SK-N-SH (cell line): ENCODE results near the gene ATP2A1. TPM values are rescaled to one million over a fixed set of nuclear protein-coding genes. Genes with fewer than 3 reads are reported as not detected.

ENCODE experiments used
- CTCF ChIA-PET: fragments of 300-600, 350-600 bp; formaldehyde crosslinking; extraction: SDS; loops from one replicate; lab custom pipeline; 2021; lab: Yijun Ruan, JAX
- POLR2A ChIA-PET: fragments of 350-600 bp; sonication (Branson Sonifier 250); formaldehyde crosslinking; extraction: SDS; loops from one replicate; lab custom pipeline; 2020; ENCODE audit warnings: antibody characterized with exemption, inconsistent platforms; lab: Yijun Ruan, JAX
- DNase-seq: peaks from one replicate; pipeline ENCODE4 v3.0.0; 2012
- H2AFZ ChIP-seq: fragments of 200-600 bp; sonication (generic); 2 replicates; pipeline ENCODE4 v1.8.1; 2016; ENCODE audit warnings: antibody characterized with exemption, mild to moderate bottlenecking, low read depth
- H3F3A ChIP-seq: fragments of 200-600 bp; sonication (generic); replicated peaks from 2 replicates; pipeline ENCODE3; 2016; ENCODE audit warnings: antibody characterized with exemption, mild to moderate bottlenecking; ENCODE audit not compliant: insufficient read depth
- H3K27ac ChIP-seq, 2 experiments: fragments of 200-500 bp in 1 of 2; fragments of 200-600 bp in 1 of 2; sonication (Bioruptor generic) in 1 of 2; sonication (generic), shearing (Covaris generic) in 1 of 2; 2 replicates each; pipeline versions ENCODE4 v1.5.1 to v1.6.1; 2014 to 2016; ENCODE audit warnings: low read depth in 2 of 2, inconsistent platforms in 1 of 2, low read length in 1 of 2, mild to moderate bottlenecking in 1 of 2, mixed read lengths in 1 of 2
- H3K27me3 ChIP-seq: fragments of 200-600 bp; sonication (generic), shearing (Covaris generic); 2 replicates; pipeline ENCODE4 v1.6.1; 2016; ENCODE audit warnings: mixed run types; ENCODE audit not compliant: insufficient read depth
- H3K36me3 ChIP-seq, 2 experiments: fragments of 200-500 bp in 1 of 2; fragments of 200-600 bp in 1 of 2; sonication (Bioruptor generic) in 1 of 2; sonication (generic) in 1 of 2; replicated peaks in 1 of 2; 2 replicates each; pipeline versions ENCODE3 to v1.5.1; 2014 to 2016; ENCODE audit warnings: low read length in 1 of 2, mild to moderate bottlenecking in 1 of 2; ENCODE audit not compliant: insufficient read depth in 2 of 2, control insufficient read depth in 1 of 2
- H3K4me1 ChIP-seq, 2 experiments: fragments of 200-500 bp in 1 of 2; fragments of 200-600 bp in 1 of 2; sonication (Bioruptor generic) in 1 of 2; sonication (generic), shearing (Covaris generic) in 1 of 2; 2 replicates each; pipeline versions ENCODE4 v1.5.1 to v1.6.1; 2014 to 2016; ENCODE audit warnings: low read depth in 1 of 2, low read length in 1 of 2, mixed run types in 1 of 2; ENCODE audit not compliant: insufficient read depth in 2 of 2, control insufficient read depth in 1 of 2
- H3K4me2 ChIP-seq: fragments of 200-600 bp; sonication (generic), shearing (Covaris generic); 2 replicates; pipeline ENCODE4 v1.6.1; 2017; ENCODE audit warnings: mixed run types
- H3K4me3 ChIP-seq, 2 experiments: fragments of 200-500 bp in 1 of 2; fragments of 200-600 bp in 1 of 2; sonication (Bioruptor generic) in 1 of 2; sonication (generic), shearing (Covaris generic) in 1 of 2; 2 replicates each; pipeline versions ENCODE4 v1.5.1 to v1.8.1; 2014 to 2016; ENCODE audit warnings: low read depth in 2 of 2, inconsistent platforms in 1 of 2, low read length in 1 of 2, mild to moderate bottlenecking in 1 of 2, mixed read lengths in 1 of 2, moderate library complexity in 1 of 2
- H3K79me2 ChIP-seq: fragments of 200-600 bp; sonication (generic); 2 replicates; pipeline ENCODE4 v1.8.1; 2017; ENCODE audit warnings: mild to moderate bottlenecking; ENCODE audit not compliant: insufficient read depth
- H3K9ac ChIP-seq: fragments of 200-600 bp; sonication (generic); 2 replicates; pipeline ENCODE4 v1.6.1; 2017; ENCODE audit warnings: mixed run types
- H3K9me2 ChIP-seq: fragments of 200-600 bp; sonication (generic); 2 replicates; pipeline ENCODE4 v1.6.1; 2017; ENCODE audit warnings: mixed run types
- H3K9me3 ChIP-seq: fragments of 200-600 bp; sonication (generic); 2 replicates; pipeline ENCODE4 v1.6.1; 2017; ENCODE audit warnings: mixed run types, mild to moderate bottlenecking, moderate library complexity
- H4K20me1 ChIP-seq: fragments of 200-600 bp; sonication (generic); 2 replicates; pipeline ENCODE4 v1.6.1; 2017; ENCODE audit warnings: mild to moderate bottlenecking, mixed run types; ENCODE audit not compliant: insufficient read depth
- FOXJ3 ChIP-seq: sonication (generic); formaldehyde crosslinking; IDR thresholded peaks from 2 replicates; pipeline ENCODE4 v1.5.1; 2020; ENCODE audit warnings: mild to moderate bottlenecking, missing genetic modification reagents
- GATA2 ChIP-seq: sonication (generic); formaldehyde crosslinking; IDR thresholded peaks from 2 replicates; pipeline ENCODE4 v1.5.0; 2020; ENCODE audit warnings: mild to moderate bottlenecking, missing genetic modification reagents
- MAX ChIP-seq: IDR thresholded peaks from 2 replicates; pipeline ENCODE4 v1.4.0; 2012; ENCODE audit warnings: low read depth
- MEF2A ChIP-seq: IDR thresholded peaks from 2 replicates; pipeline ENCODE4 v1.4.0; 2012; ENCODE audit warnings: low read depth, borderline replicate concordance
- MXI1 ChIP-seq: IDR thresholded peaks from 2 replicates; pipeline ENCODE4 v1.6.1; 2012; ENCODE audit warnings: mild to moderate bottlenecking, low read depth, low read length, improper control_type of control experiment
- POLR2AphosphoS5 ChIP-seq: IDR thresholded peaks from 2 replicates; pipeline ENCODE4 v1.6.1; 2012; ENCODE audit warnings: low read depth, low read length
- RAD21 ChIP-seq: IDR thresholded peaks from 2 replicates; pipeline ENCODE4 v1.6.1; 2012; ENCODE audit warnings: mild to moderate bottlenecking, low read length
- RCOR1 ChIP-seq: fragments of 150-350 bp; IDR thresholded peaks from 2 replicates; pipeline ENCODE4 v1.6.1; 2017; ENCODE audit warnings: antibody characterized with exemption, low read length
- REST ChIP-seq: IDR thresholded peaks from 2 replicates; pipeline ENCODE4 v1.6.1; 2012; ENCODE audit warnings: mild to moderate bottlenecking, low read depth, low read length, moderate library complexity
- RFX5 ChIP-seq: IDR thresholded peaks from 2 replicates; pipeline ENCODE4 v1.6.1; 2012; ENCODE audit warnings: mild to moderate bottlenecking, improper control_type of control experiment, low read length
- SMC3 ChIP-seq: IDR thresholded peaks from 2 replicates; pipeline ENCODE4 v1.6.1; 2012; ENCODE audit warnings: low read depth, low read length, improper control_type of control experiment
- TCF12 ChIP-seq: IDR thresholded peaks from 2 replicates; pipeline ENCODE4 v1.4.0; 2012
- TEAD4 ChIP-seq: IDR thresholded peaks from 2 replicates; pipeline ENCODE4 v1.4.0; 2012; ENCODE audit warnings: mild to moderate bottlenecking, borderline replicate concordance; ENCODE audit not compliant: insufficient read depth
- YY1 ChIP-seq: IDR thresholded peaks from 2 replicates; pipeline ENCODE4 v1.4.0; 2012; ENCODE audit warnings: low read depth, mild to moderate bottlenecking
- WGBS: methylation state at CpG from one replicate; pipeline ENCODE4 v1.1.6; 2017; ENCODE audit warnings: low lambda C conversion rate; 5-methylcytosine and 5-hydroxymethylcytosine counted together
- polyA plus RNA-seq, 3 experiments: library from polyadenylated mRNA; depleted of rRNA; stranded (reverse); fragments of >200 nt; gene quantifications; 2 replicates each; pipeline ENCODE4 v1.2.3, GENCODE V29; 2012
- TF ChIP-seq, protein P1 (sequence below): IDR thresholded peaks from 2 replicates; pipeline ENCODE4; 2012
- TF ChIP-seq, protein P2 (sequence below): fragments of 150-350 bp; IDR thresholded peaks from 2 replicates; pipeline ENCODE4 v1.6.1; 2016; ENCODE audit warnings: mild to moderate bottlenecking, low read depth, low read length
- TF ChIP-seq, protein P3 (sequence below): IDR thresholded peaks from 2 replicates; pipeline ENCODE4 v1.4.0; 2012; ENCODE audit warnings: low read depth, borderline replicate concordance

The ATP2A1 gene
- polyA plus RNA-seq, 1 of the 3 experiments (the other 2 are of a cell fraction): 3.0 TPM

- ChIA-PET CTCF (no interaction called here), POLR2A (interaction anchor here (1.1 to 2.7 kb wide), 5 partner anchors 9 to 14 kb away, joined by 3 to 8 read pairs (median 6); partner anchors contain the start of genes ATXN2L and TUFM)
- H2AFZ ChIP-seq: no peak overlapping the region
- no peaks in the 10 kb centered on the region for H3K27me3 ChIP-seq
- H3K4me1 ChIP-seq: no peaks in the 10 kb centered on the region
- H3K9ac ChIP-seq: no peak overlapping the region
- WGBS: 95% methylated on average over 18 of the region's 25 CpGs
- no peaks in the 10 kb centered on the region for H3K9me3 ChIP-seq
- no peak for DNase-seq
- no peak overlapping the region for H3K4me3 ChIP-seq
- H3K27ac ChIP-seq: no peak overlapping the region
- H3F3A ChIP-seq: peaks cover 34% of the 10 kb centered on the region
- H3K36me3 ChIP-seq: peaks cover 36 to 57% of the 10 kb centered on the region in 2 experiments
- no peak overlapping the region for H3K4me2 ChIP-seq
- H4K20me1 ChIP-seq: peaks cover 4% of the 10 kb centered on the region; the same call in 1 of the 2 replicates
- peaks cover 20% of the 10 kb centered on the region; the same call in 1 of the 2 replicates for H3K79me2 ChIP-seq
- TF ChIP-seq POLR2AphosphoS5 (no peak), RAD21 (no peak), RFX5 (no peak), YY1 (no peak), TCF12 (no peak), MAX (no peak), MXI1 (no peak), REST (no peak), GATA2 (CRISPR knock-in tag) (no peak), SMC3 (no peak), MEF2A (no peak), FOXJ3 (CRISPR knock-in tag) (no peak), RCOR1 (no peak), TEAD4 (no peak)
- TF ChIP-seq, protein P1, sequence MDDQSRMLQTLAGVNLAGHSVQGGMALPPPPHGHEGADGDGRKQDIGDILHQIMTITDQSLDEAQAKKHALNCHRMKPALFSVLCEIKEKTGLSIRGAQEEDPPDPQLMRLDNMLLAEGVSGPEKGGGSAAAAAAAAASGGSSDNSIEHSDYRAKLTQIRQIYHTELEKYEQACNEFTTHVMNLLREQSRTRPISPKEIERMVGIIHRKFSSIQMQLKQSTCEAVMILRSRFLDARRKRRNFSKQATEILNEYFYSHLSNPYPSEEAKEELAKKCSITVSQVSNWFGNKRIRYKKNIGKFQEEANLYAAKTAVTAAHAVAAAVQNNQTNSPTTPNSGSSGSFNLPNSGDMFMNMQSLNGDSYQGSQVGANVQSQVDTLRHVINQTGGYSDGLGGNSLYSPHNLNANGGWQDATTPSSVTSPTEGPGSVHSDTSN: no peak
- TF ChIP-seq, protein P2, sequence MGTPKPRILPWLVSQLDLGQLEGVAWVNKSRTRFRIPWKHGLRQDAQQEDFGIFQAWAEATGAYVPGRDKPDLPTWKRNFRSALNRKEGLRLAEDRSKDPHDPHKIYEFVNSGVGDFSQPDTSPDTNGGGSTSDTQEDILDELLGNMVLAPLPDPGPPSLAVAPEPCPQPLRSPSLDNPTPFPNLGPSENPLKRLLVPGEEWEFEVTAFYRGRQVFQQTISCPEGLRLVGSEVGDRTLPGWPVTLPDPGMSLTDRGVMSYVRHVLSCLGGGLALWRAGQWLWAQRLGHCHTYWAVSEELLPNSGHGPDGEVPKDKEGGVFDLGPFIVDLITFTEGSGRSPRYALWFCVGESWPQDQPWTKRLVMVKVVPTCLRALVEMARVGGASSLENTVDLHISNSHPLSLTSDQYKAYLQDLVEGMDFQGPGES: no peak
- TF ChIP-seq, protein P3, sequence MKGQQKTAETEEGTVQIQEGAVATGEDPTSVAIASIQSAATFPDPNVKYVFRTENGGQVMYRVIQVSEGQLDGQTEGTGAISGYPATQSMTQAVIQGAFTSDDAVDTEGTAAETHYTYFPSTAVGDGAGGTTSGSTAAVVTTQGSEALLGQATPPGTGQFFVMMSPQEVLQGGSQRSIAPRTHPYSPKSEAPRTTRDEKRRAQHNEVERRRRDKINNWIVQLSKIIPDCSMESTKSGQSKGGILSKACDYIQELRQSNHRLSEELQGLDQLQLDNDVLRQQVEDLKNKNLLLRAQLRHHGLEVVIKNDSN: no peak
- no peaks in the 10 kb centered on the region for H3K9me2 ChIP-seq
Observed at GRCh38 chr16:28835864-28836760, 42.2 kb upstream of the ATP2A1 start.
